HL-60 (cell line): Measurements from ENCODE around the gene KPNA1.
"Not testable (repeated sequence)": the region's sequence is repeated elsewhere in the genome, so short reads cannot be mapped to it uniquely, and the experiment has no call there.

ENCODE experiments used
- DNase-seq, 2 experiments: peaks; one replicate each; pipeline ENCODE4 v3.0.0-alpha.2; 2010 to 2020; ENCODE audit warnings: low read depth in 1 of 2, low spot score in 1 of 2
- H3K27ac ChIP-seq: fragments of 250-450 bp; sonication (Bioruptor Pico); replicated peaks from 2 replicates; pipeline ENCODE4 v1.5.1; 2020; ENCODE audit warnings: mild to moderate bottlenecking, moderate library complexity
- H3K27me3 ChIP-seq: fragments of 250-450 bp; sonication (Bioruptor Pico); 2 replicates; pipeline ENCODE4 v1.5.1; 2021; ENCODE audit warnings: mild to moderate bottlenecking, moderate library complexity; ENCODE audit not compliant: insufficient read depth, poor library complexity, severe bottlenecking
- H3K4me3 ChIP-seq: replicated peaks from 2 replicates; pipeline ENCODE4 v1.5.1; 2011; ENCODE audit warnings: mild to moderate bottlenecking, control low read depth, low read length; ENCODE audit not compliant: insufficient read depth
- CTCF ChIP-seq: IDR thresholded peaks from one replicate; pipeline ENCODE4 v1.5.1; 2011; ENCODE audit warnings: low read length, control low read depth, inconsistent platforms; ENCODE audit not compliant: insufficient read depth
- GABPA ChIP-seq: IDR thresholded peaks from 2 replicates; pipeline ENCODE4 v1.6.1; 2012; ENCODE audit warnings: low read depth
- POLR2AphosphoS5 ChIP-seq: IDR thresholded peaks from 2 replicates; pipeline ENCODE4 v1.6.1; 2012; ENCODE audit warnings: low read depth
- SPI1 ChIP-seq: IDR thresholded peaks from 2 replicates; pipeline ENCODE4 v1.6.1; 2012; ENCODE audit warnings: low read depth, mild to moderate bottlenecking, borderline replicate concordance
- TF ChIP-seq, protein P1 (sequence below): IDR thresholded peaks from 2 replicates; pipeline ENCODE4 v1.6.1; 2012; ENCODE audit warnings: low read depth; ENCODE audit not compliant: insufficient replicate concordance

Gene KPNA1

GRCh38 chr3:122512284-122512683 is 2.5 kb downstream of the KPNA1 start:
- Histone ChIP-seq H3K4me3 (no peak overlapping the region), H3K27ac (no peak overlapping the region), H3K27me3 (no peaks in the 10 kb centered on the region)
- no peak for DNase-seq
- no peak for TF ChIP-seq CTCF
- TF ChIP-seq GABPA: no peak
- TF ChIP-seq, protein P1, sequence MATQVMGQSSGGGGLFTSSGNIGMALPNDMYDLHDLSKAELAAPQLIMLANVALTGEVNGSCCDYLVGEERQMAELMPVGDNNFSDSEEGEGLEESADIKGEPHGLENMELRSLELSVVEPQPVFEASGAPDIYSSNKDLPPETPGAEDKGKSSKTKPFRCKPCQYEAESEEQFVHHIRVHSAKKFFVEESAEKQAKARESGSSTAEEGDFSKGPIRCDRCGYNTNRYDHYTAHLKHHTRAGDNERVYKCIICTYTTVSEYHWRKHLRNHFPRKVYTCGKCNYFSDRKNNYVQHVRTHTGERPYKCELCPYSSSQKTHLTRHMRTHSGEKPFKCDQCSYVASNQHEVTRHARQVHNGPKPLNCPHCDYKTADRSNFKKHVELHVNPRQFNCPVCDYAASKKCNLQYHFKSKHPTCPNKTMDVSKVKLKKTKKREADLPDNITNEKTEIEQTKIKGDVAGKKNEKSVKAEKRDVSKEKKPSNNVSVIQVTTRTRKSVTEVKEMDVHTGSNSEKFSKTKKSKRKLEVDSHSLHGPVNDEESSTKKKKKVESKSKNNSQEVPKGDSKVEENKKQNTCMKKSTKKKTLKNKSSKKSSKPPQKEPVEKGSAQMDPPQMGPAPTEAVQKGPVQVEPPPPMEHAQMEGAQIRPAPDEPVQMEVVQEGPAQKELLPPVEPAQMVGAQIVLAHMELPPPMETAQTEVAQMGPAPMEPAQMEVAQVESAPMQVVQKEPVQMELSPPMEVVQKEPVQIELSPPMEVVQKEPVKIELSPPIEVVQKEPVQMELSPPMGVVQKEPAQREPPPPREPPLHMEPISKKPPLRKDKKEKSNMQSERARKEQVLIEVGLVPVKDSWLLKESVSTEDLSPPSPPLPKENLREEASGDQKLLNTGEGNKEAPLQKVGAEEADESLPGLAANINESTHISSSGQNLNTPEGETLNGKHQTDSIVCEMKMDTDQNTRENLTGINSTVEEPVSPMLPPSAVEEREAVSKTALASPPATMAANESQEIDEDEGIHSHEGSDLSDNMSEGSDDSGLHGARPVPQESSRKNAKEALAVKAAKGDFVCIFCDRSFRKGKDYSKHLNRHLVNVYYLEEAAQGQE: no peak
- TF ChIP-seq POLR2AphosphoS5: no peak
- no peak for TF ChIP-seq SPI1

- H3K4me3 ChIP-seq: no peak overlapping the region
- no peak overlapping the region for H3K27ac ChIP-seq
- no peaks in the 10 kb centered on the region for H3K27me3 ChIP-seq
- peak; percentile 28 to 56 for DNase-seq
- no peak for TF ChIP-seq GABPA
Observed at GRCh38 chr3:122510878-122511535, 3.7 kb downstream of the KPNA1 start.

DNA sequence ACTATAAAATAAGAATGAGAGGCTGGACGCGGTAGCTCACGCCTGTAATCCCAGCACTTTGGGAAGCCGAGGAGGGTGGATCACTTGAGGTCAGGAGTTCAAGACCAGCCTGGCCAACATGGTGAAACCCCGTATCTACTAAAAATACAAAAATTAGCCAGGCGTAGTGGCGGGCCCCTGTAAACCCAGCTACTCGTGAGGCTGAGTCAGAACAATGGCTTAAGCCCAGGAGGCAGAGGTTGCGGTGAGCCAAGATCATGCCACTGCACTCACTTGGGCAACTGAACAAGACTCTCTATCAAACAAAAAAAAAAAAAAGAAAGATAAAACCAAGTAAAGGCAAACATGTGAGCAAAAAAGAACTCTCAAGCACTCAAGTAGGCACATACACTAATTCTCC is 5.8 kb downstream of the KPNA1 start:
- DNase-seq, H3K4me3 ChIP-seq, H3K27ac ChIP-seq, H3K27me3 ChIP-seq: not testable (repeated sequence)

DNA sequence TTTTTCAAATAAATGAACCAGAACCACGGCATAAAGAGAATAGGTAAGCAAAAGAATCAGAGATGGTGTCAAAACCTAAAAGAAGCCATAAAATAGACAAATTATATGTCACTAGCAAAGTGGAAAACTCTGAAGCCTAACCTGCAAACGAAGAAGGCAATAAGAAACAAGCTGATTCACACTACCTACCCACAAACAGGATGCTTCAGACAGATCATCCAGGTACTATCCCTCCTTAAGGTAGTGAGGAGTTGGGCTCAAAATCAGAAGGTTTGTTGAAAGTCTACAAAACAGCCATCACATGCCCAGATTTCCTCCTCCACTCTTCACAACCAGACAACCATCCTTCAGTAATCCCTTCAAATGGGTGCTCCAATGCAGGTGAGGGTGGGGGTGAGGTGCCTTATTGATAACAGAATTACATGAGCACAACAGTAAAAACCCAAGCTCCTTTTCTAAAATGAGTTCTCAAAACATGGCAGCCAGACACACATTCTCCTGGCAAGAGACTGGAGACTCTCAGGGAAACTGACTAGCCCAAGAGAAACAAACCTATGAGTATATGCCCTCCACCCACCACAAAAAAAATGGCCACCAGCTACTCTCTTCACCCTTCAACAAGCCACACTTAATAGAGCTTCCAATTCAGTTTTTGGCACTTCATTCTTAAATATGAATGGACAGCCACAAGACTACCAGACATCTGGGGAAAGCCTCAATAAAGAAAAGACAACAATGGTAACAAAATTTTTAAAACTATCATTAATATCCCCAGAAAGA is 6.4 kb downstream of the KPNA1 start:
- no peak for DNase-seq
- TF ChIP-seq POLR2AphosphoS5: no peak
- TF ChIP-seq SPI1: no peak
- no peak for TF ChIP-seq GABPA
- no peak for TF ChIP-seq CTCF
- TF ChIP-seq, protein P1: no peak
- Histone ChIP-seq H3K27me3 (no peaks in the 10 kb centered on the region), H3K4me3 (no peak overlapping the region), H3K27ac (no peak overlapping the region)

DNA sequence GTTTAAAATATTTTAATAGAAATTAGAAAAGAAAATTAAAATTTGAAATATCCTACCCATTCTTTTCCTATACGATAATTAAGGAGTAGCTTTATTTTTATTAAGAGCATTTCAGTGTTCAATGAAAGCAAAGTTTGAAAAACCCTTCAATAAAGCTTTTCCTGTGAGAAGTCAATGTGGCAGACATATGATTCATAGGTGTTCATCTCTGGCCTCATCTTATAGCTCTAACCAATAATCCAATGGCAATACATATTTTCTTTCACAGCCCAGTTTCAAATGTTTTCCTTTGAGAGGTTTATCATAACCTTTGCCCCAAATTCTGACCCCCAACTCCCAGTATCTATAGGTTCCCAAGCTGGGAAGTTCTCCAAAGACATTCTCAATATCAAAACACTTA is 8.3 kb downstream of the KPNA1 start:
- no peak for TF ChIP-seq CTCF
- TF ChIP-seq GABPA: no peak
- TF ChIP-seq, protein P1: no peak
- TF ChIP-seq POLR2AphosphoS5: no peak
- H3K4me3 ChIP-seq: no peak overlapping the region
- no peak for DNase-seq
- no peak overlapping the region for H3K27ac ChIP-seq
- H3K27me3 ChIP-seq: no peaks in the 10 kb centered on the region
